ENCODE data around the gene NPHP3. TPM values are rescaled to one million over a fixed set of nuclear protein-coding genes. Genes with fewer than 3 reads are reported as not detected.
"Not testable (repeated sequence)": the region's sequence is repeated elsewhere in the genome, so short reads cannot be mapped to it uniquely, and the experiment has no call there.

Gene NPHP3
- total RNA-seq, 1 experiment from 2014 or later = 5.8 TPM

GRCh38 chr3:132756108-132756650, 34.0 kb upstream of the NPHP3 start:
- no peaks in the 10 kb centered on the region for H3K4me1 ChIP-seq (ENCODE audit: insufficient read depth, low read length, poor library complexity, severe bottlenecking)
- no peaks in the 10 kb centered on the region for H3K36me3 ChIP-seq (ENCODE audit: insufficient read depth, low read length, poor library complexity, severe bottlenecking)
- ChIA-PET CTCF (no interaction called here), POLR2A (ENCODE audit: low non-redundant PET) (no interaction called here)
- H3K9me3 ChIP-seq (ENCODE audit: low read depth, low read length, poor library complexity, severe bottlenecking) = no peaks in the 10 kb centered on the region
- no peak for TF ChIP-seq CTCF (conservative IDR thresholded peaks at IDR 0.05; ENCODE audit: low read depth, low read length)
- no peak for TF ChIP-seq EZH2 (IDR thresholded peaks at IDR 0.05; ENCODE audit: borderline replicate concordance, low read depth, low read length, poor library complexity, severe bottlenecking)
- BruUV-seq (replicated peaks) = no TSS peak
- no peak overlapping the region for H3K27ac ChIP-seq (ENCODE audit: low read depth, low read length, poor library complexity, severe bottlenecking)
- H3K4me3 ChIP-seq (ENCODE audit: low read depth, low read length, poor library complexity, severe bottlenecking) = no peak overlapping the region
- no peak for DNase-seq (ENCODE audit: low spot score)
- H3K27me3 ChIP-seq (replicated peaks; ENCODE audit: insufficient read depth, low read depth, low read length, poor library complexity) = peaks cover 7% of the 10 kb centered on the region
- intact Hi-C loops (cut with micrococcal nuclease; ENCODE audit: unreplicated experiment) = no loop called here

- CTCF ChIA-PET = no interaction called here
- no peak for DNase-seq (ENCODE audit: low spot score)
- no TSS peak for BruUV-seq (replicated peaks)
- no peaks in the 10 kb centered on the region for H3K36me3 ChIP-seq (ENCODE audit: insufficient read depth, low read length, poor library complexity, severe bottlenecking)
- POLR2A ChIA-PET (ENCODE audit: low non-redundant PET) = no interaction called here
- no peaks in the 10 kb centered on the region for H3K9me3 ChIP-seq (ENCODE audit: low read depth, low read length, poor library complexity, severe bottlenecking)
- H3K27ac ChIP-seq (ENCODE audit: low read depth, low read length, poor library complexity, severe bottlenecking) = no peak overlapping the region
- no peaks in the 10 kb centered on the region for H3K4me1 ChIP-seq (ENCODE audit: insufficient read depth, low read length, poor library complexity, severe bottlenecking)
- H3K27me3 ChIP-seq (replicated peaks; ENCODE audit: insufficient read depth, low read depth, low read length, poor library complexity) = peaks cover 7% of the 10 kb centered on the region
- intact Hi-C loops (cut with micrococcal nuclease; ENCODE audit: unreplicated experiment) = no loop called here
- H3K4me3 ChIP-seq (ENCODE audit: low read depth, low read length, poor library complexity, severe bottlenecking) = no peak overlapping the region
- no peak for TF ChIP-seq CTCF (conservative IDR thresholded peaks at IDR 0.05; ENCODE audit: low read depth, low read length)
- TF ChIP-seq EZH2 (IDR thresholded peaks at IDR 0.05; ENCODE audit: borderline replicate concordance, low read depth, low read length, poor library complexity, severe bottlenecking) = no peak
These were observed 31.7 kb upstream of the NPHP3 start for GRCh38 chr3:132753946-132754345.

GRCh38 chr3:132749786-132750185, 27.6 kb upstream of the NPHP3 start:
- no peak overlapping the region for H3K4me3 ChIP-seq (ENCODE audit: low read depth, low read length, poor library complexity, severe bottlenecking)
- intact Hi-C loops (cut with micrococcal nuclease; ENCODE audit: unreplicated experiment) = no loop called here
- H3K27ac ChIP-seq (ENCODE audit: low read depth, low read length, poor library complexity, severe bottlenecking) = no peak overlapping the region
- CTCF ChIA-PET = no interaction called here
- DNase-seq (ENCODE audit: low spot score) = no peak
- POLR2A ChIA-PET (ENCODE audit: low non-redundant PET) = no interaction called here
- H3K27me3 ChIP-seq (replicated peaks; ENCODE audit: insufficient read depth, low read depth, low read length, poor library complexity) = peaks cover 7% of the 10 kb centered on the region
- H3K36me3 ChIP-seq (ENCODE audit: insufficient read depth, low read length, poor library complexity, severe bottlenecking) = no peaks in the 10 kb centered on the region
- no TSS peak for BruUV-seq (replicated peaks)
- no peaks in the 10 kb centered on the region for H3K4me1 ChIP-seq (ENCODE audit: insufficient read depth, low read length, poor library complexity, severe bottlenecking)
- no peaks in the 10 kb centered on the region for H3K9me3 ChIP-seq (ENCODE audit: low read depth, low read length, poor library complexity, severe bottlenecking)
- TF ChIP-seq CTCF (conservative IDR thresholded peaks at IDR 0.05; ENCODE audit: low read depth, low read length) (no peak), EZH2 (IDR thresholded peaks at IDR 0.05; ENCODE audit: borderline replicate concordance, low read depth, low read length, poor library complexity, severe bottlenecking) (no peak)

- H3K27me3 ChIP-seq (replicated peaks; ENCODE audit: insufficient read depth, low read depth, low read length, poor library complexity); DNase-seq (ENCODE audit: low spot score); H3K27ac ChIP-seq (ENCODE audit: low read depth, low read length, poor library complexity, severe bottlenecking); POLR2A ChIA-PET (ENCODE audit: low non-redundant PET); intact Hi-C loops (cut with micrococcal nuclease; ENCODE audit: unreplicated experiment); H3K4me3 ChIP-seq (ENCODE audit: low read depth, low read length, poor library complexity, severe bottlenecking); H3K36me3 ChIP-seq (ENCODE audit: insufficient read depth, low read length, poor library complexity, severe bottlenecking); CTCF ChIA-PET; BruUV-seq (replicated peaks); H3K9me3 ChIP-seq (ENCODE audit: low read depth, low read length, poor library complexity, severe bottlenecking); H3K4me1 ChIP-seq (ENCODE audit: insufficient read depth, low read length, poor library complexity, severe bottlenecking): not testable (repeated sequence)
These were observed 24.5 kb upstream of the NPHP3 start for GRCh38 chr3:132746720-132747119.

Measured in A673 (cell line).